MCF 10A (cell line): ENCODE measurements around the gene ZFP69B. TPM values are rescaled to one million over a fixed set of nuclear protein-coding genes. Genes with fewer than 3 reads are reported as not detected.

Source experiments
- BruUV-seq: library from RNA; stranded (reverse); fragments of 400-500 nt; replicated peaks from 2 replicates; lab custom pipeline; 2021; lab: Mats Ljungman, UMichigan
- CTCF ChIA-PET: fragments of 300-600 bp; sonication (Branson Sonifier 250); formaldehyde crosslinking; extraction: SDS; loops from one replicate; lab custom pipeline; 2021; ENCODE audit warnings: antibody characterized with exemption, inconsistent platforms; lab: Yijun Ruan, JAX
- POLR2A ChIA-PET: fragments of 300-600, 350-650 bp; sonication (Branson Sonifier 250); formaldehyde crosslinking; extraction: SDS; loops from one replicate; lab custom pipeline; 2020; ENCODE audit warnings: antibody characterized with exemption, inconsistent platforms; lab: Yijun Ruan, JAX
- DNase-seq: peaks from one replicate; pipeline ENCODE4 v3.0.0-alpha.2; 2018; ENCODE audit not compliant: unreplicated experiment
- H3K27ac Mint-ChIP-seq: one replicate; pipeline ENCODE4 v1.8.0; 2022; ENCODE audit warnings: mild to moderate bottlenecking, low read depth, mixed read lengths; ENCODE audit not compliant: unreplicated experiment
- H3K27me3 Mint-ChIP-seq: one replicate; pipeline ENCODE4 v1.8.0; 2022; ENCODE audit warnings: mixed read lengths; ENCODE audit not compliant: insufficient read depth, unreplicated experiment
- H3K36me3 Mint-ChIP-seq: one replicate; pipeline ENCODE4 v1.8.0; 2022; ENCODE audit warnings: mild to moderate bottlenecking, moderate library complexity, mixed read lengths; ENCODE audit not compliant: insufficient read depth, unreplicated experiment
- H3K4me1 Mint-ChIP-seq: one replicate; pipeline ENCODE4 v1.8.0; 2022; ENCODE audit warnings: mixed read lengths; ENCODE audit not compliant: insufficient read depth, unreplicated experiment
- H3K4me3 Mint-ChIP-seq: one replicate; pipeline ENCODE4 v1.8.0; 2022; ENCODE audit warnings: mild to moderate bottlenecking, moderate library complexity, mixed read lengths; ENCODE audit not compliant: unreplicated experiment
- H3K9me3 Mint-ChIP-seq: one replicate; pipeline ENCODE4 v1.8.0; 2022; ENCODE audit warnings: mixed read lengths; ENCODE audit not compliant: unreplicated experiment
- intact Hi-C: fragments of 100-400 bp; cut with micrococcal nuclease; formaldehyde crosslinking; loops from 2 replicates; pipeline ENCODE4 v1.14.1; 2022
- total RNA-seq: library from RNA; stranded (reverse); gene quantifications from 2 replicates; pipeline ENCODE4 v1.2.3, GENCODE V29; 2022
- TF ChIP-seq, protein P1 (sequence below): fragments of 200-600 bp; IDR thresholded peaks from one replicate; pipeline ENCODE4 v1.8.0; 2022; ENCODE audit warnings: antibody characterized with exemption, mild to moderate bottlenecking; ENCODE audit not compliant: unreplicated experiment

ZFP69B gene
- total RNA-seq, 1 experiment from 2014 or later: 8.9 TPM

DNA sequence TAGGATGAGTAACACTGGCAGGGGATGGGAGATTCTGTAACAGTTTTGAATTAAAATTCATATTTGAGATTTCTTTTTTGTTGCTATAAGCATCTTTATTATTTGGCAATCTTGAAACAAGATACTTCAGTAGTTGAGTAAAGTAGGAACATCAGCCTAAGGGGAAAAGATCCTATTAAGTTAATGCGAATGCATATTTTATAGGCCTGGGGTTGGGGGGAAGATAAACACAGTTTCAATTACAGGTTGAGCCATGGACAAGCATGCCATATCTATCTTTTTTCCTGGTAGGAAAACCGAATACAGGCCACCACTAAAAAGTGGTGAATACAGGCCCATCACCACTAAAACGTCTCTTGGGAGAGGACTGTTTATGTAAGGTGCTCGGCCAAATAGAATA, 44.5 kb upstream of the ZFP69B start:
- TF ChIP-seq, protein P1, sequence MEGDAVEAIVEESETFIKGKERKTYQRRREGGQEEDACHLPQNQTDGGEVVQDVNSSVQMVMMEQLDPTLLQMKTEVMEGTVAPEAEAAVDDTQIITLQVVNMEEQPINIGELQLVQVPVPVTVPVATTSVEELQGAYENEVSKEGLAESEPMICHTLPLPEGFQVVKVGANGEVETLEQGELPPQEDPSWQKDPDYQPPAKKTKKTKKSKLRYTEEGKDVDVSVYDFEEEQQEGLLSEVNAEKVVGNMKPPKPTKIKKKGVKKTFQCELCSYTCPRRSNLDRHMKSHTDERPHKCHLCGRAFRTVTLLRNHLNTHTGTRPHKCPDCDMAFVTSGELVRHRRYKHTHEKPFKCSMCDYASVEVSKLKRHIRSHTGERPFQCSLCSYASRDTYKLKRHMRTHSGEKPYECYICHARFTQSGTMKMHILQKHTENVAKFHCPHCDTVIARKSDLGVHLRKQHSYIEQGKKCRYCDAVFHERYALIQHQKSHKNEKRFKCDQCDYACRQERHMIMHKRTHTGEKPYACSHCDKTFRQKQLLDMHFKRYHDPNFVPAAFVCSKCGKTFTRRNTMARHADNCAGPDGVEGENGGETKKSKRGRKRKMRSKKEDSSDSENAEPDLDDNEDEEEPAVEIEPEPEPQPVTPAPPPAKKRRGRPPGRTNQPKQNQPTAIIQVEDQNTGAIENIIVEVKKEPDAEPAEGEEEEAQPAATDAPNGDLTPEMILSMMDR: no peak
- Mint-ChIP-seq H3K9me3 (no peaks in the 10 kb centered on the region), H3K36me3 (no peaks in the 10 kb centered on the region), H3K4me1 (peaks cover 4% of the 10 kb centered on the region), H3K4me3 (no peak overlapping the region), H3K27me3 (no peaks in the 10 kb centered on the region), H3K27ac (no peak overlapping the region)
- intact Hi-C loops: loop anchor here (1.0 to 2.0 kb wide), 3 partner anchors 67 to 321 kb away; no protein-coding TSS in a partner anchor
- ChIA-PET CTCF (interaction anchor here (0.6 to 3.6 kb wide), 18 partner anchors 10 to 326 kb away, joined by 3 to 28 read pairs (median 6); partner anchors contain the start of gene SMAP2), POLR2A (no interaction called here)
- BruUV-seq: no TSS peak
- DNase-seq: no peak

DNA sequence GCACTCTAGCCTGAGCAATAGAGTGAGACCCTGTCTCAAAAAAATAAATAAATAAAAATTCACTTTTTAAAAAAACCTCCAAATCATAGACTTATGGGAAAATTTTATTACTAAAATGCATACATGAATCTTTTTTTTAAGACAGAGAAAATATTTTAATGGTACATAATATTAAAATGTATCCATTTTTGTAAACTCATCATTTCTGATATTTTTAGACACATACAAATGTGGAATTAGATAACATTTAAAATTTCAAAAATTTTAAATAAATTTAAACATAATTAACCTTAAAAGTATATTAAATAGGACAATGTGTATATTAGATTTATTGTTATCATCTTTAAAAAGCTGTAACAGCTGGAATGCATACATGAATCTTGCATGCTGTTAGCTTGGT, 42.8 kb upstream of the ZFP69B start:
- ChIA-PET CTCF (interaction anchor here (0.6 to 2.8 kb wide), 7 partner anchors 9 to 265 kb away, joined by 3 to 14 read pairs (median 3); no protein-coding TSS in a partner anchor), POLR2A (no interaction called here)
- no peak overlapping the region for H3K4me3 Mint-ChIP-seq
- peaks cover 10% of the 10 kb centered on the region for H3K4me1 Mint-ChIP-seq
- intact Hi-C loops: no loop called here
- no peak overlapping the region for H3K27ac Mint-ChIP-seq
- H3K36me3 Mint-ChIP-seq: no peaks in the 10 kb centered on the region
- H3K9me3 Mint-ChIP-seq: no peaks in the 10 kb centered on the region
- DNase-seq: no peak
- no peaks in the 10 kb centered on the region for H3K27me3 Mint-ChIP-seq
- no TSS peak for BruUV-seq
- TF ChIP-seq, protein P1: no peak

DNA sequence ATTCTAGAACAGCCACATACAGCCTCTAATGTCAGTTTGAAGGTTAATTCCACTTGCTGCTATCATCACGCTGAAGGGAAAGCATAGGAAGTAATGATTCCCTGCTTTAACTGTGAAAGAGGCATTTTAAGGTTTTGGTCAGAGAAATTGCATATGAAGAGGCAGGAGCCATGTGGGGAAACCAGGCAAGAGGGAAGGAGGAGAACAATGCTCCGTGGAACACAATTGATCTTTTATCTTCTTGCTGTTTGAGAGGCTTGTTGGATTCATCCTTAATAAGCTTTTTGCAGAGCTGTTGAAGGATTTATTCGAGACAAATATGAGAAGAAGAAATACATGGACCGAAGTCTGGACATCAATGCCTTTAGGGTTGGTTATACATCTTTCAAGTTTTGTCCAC, 40.8 kb upstream of the ZFP69B start:
- Mint-ChIP-seq H3K36me3 (peaks cover 7% of the 10 kb centered on the region), H3K9me3 (no peaks in the 10 kb centered on the region), H3K27ac (peak overlapping the region; percentile 22), H3K4me1 (peaks cover 10% of the 10 kb centered on the region), H3K27me3 (no peaks in the 10 kb centered on the region), H3K4me3 (no peak overlapping the region)
- TF ChIP-seq, protein P1: no peak
- ChIA-PET POLR2A (interaction anchor here (0.5 kb wide), 1 partner anchor 10 kb away, joined by 3 read pairs; no protein-coding TSS in a partner anchor), CTCF (interaction anchor here (0.9 to 3.3 kb wide), 2 partner anchors 52 to 71 kb away, joined by 4 to 18 read pairs; no protein-coding TSS in a partner anchor)
- BruUV-seq: no TSS peak
- no peak for DNase-seq
- intact Hi-C loops: no loop called here

DNA sequence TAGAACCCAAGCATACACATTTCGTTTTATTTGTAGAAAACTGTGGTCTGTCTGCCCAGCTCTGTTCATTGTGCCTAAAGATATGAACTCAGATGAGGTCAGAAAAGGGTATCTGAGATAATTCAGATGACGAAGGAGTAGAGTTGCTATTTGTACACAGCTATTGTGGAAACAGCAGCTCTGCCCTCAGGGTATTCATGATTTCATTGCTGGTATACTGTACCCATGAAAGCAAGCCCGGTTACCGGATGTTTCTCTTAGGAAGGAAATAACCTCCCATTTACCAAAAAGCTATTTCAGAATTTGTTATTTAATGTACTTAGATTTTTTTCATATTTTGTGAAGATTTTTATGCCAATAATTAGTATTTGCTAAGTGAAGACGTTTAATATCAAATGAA, 39.0 kb upstream of the ZFP69B start:
- Mint-ChIP-seq H3K4me3 (no peak overlapping the region), H3K27ac (no peak overlapping the region), H3K4me1 (peaks cover 6% of the 10 kb centered on the region), H3K9me3 (no peaks in the 10 kb centered on the region), H3K36me3 (peaks cover 20% of the 10 kb centered on the region), H3K27me3 (no peaks in the 10 kb centered on the region)
- DNase-seq: no peak
- BruUV-seq: no TSS peak
- TF ChIP-seq, protein P1: no peak
- intact Hi-C loops: no loop called here
- ChIA-PET POLR2A (interaction anchor here (0.6 to 1.5 kb wide), 8 partner anchors 9 to 292 kb away, joined by 3 to 4 read pairs (median 3); partner anchors contain the start of genes RLF and SMAP2), CTCF (interaction anchor here (0.5 to 3.3 kb wide), 8 partner anchors 27 to 676 kb away, joined by 3 to 18 read pairs (median 5); no protein-coding TSS in a partner anchor)
